Stimulated activated CD4-positive, alpha-beta T cell treated with anti-CD3 and anti-CD28 coated beads, TNF-alpha, amount 100 ng/mL, for 1 hour (primary cell): Measurements from ENCODE around the gene NAV3.

Source experiments
- DNase-seq, 3 donors: peaks; one replicate each; pipeline ENCODE4 v3.0.0-alpha.2; 2020; ENCODE audit warnings: low read depth in 3 of 3, low spot score in 1 of 3

Gene NAV3

DNA sequence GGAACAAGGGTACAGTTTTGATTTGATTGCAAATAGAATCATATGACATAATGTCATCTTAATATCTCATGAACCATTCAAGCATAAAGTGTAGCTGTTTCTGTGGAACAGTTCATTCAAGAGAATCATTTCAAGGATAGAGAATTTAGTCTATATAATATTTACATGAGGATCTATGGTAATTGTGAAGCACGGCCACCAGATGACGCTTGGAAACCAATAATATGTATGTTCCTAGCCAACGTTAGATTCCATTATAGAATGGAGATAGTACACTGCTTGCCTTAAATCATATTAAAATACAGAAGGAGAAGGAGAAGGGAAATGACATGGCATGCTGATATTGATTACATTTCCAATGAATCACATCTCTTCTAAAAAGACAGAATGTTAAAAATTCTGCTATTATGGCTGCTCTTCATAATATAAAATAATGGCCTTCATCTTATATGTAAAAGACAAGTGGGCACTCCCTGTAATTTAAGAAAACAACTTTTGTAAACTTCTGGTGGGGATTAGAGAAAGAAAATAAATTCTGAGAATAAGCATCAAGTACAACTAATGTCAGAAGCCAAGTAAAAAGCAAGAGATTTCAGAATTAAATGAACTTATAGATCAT is 351.0 kb downstream of the NAV3 start:
- DNase-seq, result no peak

DNA sequence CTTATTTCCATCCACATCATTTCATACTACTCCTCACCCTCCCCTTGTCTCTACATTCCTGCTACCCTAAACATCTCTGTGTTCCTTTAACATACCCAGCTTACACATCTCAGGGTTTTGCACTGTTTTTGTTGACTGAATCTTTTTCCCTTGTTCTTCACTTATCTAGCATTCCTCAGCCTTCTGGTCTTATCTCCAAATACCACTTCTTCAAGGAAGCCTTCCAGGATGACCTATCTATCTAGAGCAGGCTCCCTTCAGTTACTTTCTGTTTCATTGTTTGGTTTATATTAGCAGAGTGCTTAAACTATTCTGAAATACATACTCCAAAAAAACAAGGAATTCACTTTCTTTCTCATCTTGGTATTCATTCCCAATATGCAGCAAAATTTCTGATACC is 353.1 kb downstream of the NAV3 start:
- DNase-seq, result no peak

DNA sequence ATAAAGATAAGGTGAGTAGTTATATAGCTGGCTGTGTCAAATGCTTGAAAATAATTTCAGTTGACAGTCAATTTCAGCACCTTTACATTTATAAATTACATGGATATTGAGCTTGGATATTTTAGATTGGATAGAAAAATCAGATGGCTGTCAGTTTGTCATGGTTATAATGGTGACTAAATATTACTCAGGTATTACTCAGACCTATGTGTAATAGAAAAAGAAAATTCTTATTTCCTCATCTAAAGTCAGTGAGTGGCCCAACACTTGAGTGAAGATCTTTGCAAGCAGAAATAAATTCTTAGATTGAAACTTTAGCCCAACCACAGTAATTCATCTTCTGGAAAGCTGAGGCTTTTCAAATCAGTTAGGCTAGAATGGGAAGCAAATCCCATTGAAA is 354.4 kb downstream of the NAV3 start:
- no peak for DNase-seq

- DNase-seq, result no peak
Measured at GRCh38 chr12:78185651-78186050, 355.0 kb downstream of the NAV3 start.

GRCh38 chr12:78186670-78187069 is 356.0 kb downstream of the NAV3 start:
- no peak for DNase-seq

GRCh38 chr12:78187741-78188140 is 357.0 kb downstream of the NAV3 start:
- DNase-seq, result no peak

DNA sequence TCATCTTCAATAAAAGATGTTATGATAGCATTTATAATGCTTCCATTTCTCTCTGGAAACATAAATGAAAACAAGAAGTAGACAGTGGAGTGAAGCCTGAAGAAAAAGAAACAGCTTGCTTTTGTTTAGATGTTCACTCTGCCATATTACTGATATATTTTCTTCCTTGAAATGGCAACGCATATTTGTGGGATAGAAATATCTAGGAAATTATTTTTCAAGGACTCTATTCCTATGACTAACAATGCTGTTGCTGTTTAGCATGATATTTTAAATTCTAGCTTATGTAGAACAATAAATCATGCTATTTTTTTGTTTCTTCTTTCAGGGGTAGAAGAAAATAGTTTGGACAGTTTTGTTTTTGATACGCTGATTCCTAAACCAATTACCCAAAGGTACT is 359.0 kb downstream of the NAV3 start:
- DNase-seq, result no peak

DNA sequence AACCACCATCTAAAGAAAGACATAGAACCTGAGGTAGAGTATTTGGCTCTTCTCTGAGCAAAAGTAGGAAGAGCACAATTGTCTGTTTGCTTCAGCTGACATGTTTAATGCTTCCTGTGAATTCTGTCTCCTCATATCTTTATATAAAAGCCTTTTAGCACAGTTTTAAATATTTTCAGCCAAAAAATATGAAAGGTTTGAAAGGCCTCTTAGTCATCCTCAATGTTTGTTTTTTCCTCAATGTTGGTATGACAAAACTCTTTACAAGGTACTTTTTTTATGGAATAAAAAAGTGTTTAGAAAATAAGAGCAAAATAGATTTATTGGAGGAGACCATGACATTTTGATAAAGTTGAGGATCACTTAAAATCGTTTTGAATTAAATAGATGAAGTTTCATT is 360.9 kb downstream of the NAV3 start:
- DNase-seq, result no peak

DNA sequence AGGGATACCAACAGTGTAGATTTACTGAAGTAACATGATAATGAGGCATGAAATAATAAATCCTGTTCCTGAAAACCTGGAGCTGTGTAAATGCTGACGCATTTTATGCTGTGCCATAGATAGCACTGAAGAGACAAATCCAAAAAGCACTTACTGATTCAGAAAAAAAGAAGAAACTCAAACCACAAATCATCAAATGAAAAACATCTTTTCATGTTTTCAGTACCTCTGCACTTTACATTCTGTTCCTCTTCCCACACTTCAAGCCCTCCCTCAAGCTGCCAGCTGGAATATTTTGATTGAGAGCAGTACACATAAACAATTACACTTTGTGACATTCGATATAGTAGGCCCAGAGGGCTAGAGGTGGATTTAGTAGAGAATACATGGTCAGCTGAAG is 362.3 kb downstream of the NAV3 start:
- no peak for DNase-seq

GRCh38 chr12:78194448-78194847 is 363.8 kb downstream of the NAV3 start:
- DNase-seq, result no peak

- no peak for DNase-seq
Measured at GRCh38 chr12:78198896-78199295, 368.2 kb downstream of the NAV3 start.

GRCh38 chr12:78199926-78200325 is 369.2 kb downstream of the NAV3 start:
- DNase-seq, result no peak

DNA sequence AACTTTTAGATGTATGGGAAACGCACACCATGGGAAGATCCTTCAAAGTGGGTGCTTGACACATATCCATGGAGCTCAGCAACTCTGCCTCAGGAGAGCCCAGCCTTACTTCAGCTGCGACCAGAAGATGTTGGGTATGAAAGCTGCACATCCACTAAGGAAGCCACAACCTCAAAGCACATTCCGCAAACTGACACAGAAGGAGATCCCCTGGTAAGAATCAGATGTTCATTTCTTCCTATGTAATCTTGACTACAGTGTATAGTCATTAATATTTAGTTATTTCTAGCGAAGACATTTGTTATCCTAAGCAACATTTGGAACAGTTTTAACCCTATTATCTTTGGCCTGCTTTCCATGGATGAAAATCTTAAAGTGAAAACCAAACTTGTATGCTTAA is 374.2 kb downstream of the NAV3 start:
- DNase-seq, result no peak

GRCh38 chr12:78208092-78208491 is 377.4 kb downstream of the NAV3 start:
- DNase-seq, result no peak

GRCh38 chr12:78209846-78210505 is 379.3 kb downstream of the NAV3 start:
- no peak for DNase-seq

- no peak for DNase-seq
Measured at GRCh38 chr12:78210506-78210860, 379.8 kb downstream of the NAV3 start.

GRCh38 chr12:78210894-78211302 is 380.2 kb downstream of the NAV3 start:
- DNase-seq, result no peak

DNA sequence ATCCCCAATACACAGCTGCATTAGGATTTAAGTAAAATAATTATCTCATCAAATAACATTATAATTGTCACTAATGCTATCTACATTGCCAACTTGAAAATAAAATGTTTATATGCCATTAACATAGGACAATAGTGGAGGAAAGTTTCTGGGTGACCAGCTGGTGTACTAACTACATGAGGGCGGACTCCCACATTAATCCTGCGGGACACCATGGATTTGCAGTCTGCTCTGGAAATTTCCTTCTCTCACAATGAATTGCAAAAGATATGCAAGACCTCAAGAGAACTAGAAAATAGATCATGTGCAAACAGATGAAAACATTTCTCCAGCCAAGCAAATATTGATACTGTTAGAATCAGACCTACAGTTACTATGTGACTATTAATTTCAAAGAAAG is 390.1 kb downstream of the NAV3 start:
- DNase-seq, result no peak

DNA sequence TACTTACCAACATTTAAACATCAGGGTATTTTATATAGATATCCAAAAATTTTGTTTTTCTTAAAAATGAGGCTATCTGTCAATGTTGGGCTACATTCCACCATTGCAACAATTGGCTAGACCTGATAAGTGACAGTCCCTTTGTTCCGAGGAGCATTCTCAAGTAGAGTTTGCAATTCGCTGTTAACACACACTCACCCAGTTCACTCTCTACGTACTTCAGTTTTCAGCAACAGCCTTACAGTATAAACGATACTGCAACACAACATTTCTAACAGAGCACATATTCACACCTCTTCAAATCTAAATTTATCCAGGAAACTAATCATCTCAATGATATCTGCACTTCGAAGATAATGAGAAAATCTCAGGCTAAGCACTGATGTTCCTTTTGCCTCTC is 393.5 kb downstream of the NAV3 start:
- DNase-seq, result no peak

DNA sequence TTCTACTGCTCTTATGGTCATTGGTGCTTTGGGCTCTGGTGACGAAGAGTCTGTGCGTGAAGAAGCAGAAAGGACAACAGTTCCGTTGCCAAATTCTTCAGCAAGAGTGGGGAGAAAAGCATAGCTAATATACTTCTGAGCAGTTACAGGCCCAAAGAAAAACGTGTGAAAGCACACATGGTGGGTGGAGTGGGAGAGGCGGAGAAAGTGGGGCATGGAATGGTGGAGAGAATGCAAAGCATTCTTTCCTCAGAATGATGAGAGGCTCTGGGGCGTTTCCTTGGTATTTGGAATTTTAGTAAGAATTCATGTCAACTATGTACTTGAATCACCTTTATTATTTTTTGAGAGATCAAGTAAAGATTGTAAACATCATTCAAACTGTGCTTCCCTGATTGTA is 396.1 kb downstream of the NAV3 start:
- no peak for DNase-seq

DNA sequence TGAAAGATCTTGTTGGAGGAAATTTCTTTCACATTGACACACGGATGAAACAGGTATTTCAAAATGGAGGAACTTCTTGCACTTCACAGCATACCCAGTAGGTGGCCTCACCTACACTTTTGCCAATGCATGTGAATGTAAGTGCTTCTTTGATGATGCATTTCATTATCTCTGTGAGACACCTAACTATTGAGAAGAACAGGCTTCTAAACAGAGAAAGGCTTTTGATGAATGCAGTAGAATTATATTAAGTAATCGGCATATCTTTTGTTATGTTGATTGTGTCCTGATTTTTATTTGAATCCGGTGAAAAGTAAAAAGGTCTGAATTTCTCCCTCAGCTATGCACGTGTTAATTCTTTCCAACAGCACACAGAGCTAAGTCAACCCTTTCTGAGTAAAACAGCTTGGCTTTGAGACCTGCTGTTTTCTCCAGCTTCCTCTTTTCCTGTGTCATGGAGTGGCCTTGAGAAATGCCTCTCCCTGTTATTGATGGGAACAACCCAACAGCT is 399.0 kb downstream of the NAV3 start:
- no peak for DNase-seq

- DNase-seq, result no peak
Measured at GRCh38 chr12:78232756-78233155, 402.1 kb downstream of the NAV3 start.

DNA sequence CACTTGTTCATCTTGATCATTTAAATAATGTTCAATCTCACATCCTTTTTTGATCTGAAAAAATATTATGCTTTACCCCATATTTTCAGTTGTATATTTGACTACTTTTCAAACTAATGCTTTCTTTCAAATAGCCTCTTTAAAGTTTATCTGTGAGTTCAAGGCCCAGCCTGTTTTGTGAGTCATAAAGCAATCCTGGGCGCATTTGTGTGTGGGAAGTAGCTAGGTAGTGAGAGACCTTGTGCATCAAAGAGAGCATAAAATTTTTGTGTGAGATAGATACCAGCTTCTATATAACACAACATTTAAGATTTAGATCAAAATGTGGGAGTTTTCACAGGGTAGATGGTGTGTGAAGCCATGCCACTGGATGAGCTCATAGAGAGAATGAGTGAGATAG is 405.6 kb downstream of the NAV3 start:
- DNase-seq, result no peak
